Endothelial cell of hepatic sinusoid (primary cell): ENCODE results near the gene ITGB5.
"Not testable (repeated sequence)": the region's sequence is repeated elsewhere in the genome, so short reads cannot be mapped to it uniquely, and the experiment has no call there.

Experiments
- in situ Hi-C: cut with HindIII; loops from 2 replicates; pipeline ENCODE4 v1.10.0; 2017; ENCODE audit warnings: low sequenced_read_pairs

ITGB5 gene

DNA sequence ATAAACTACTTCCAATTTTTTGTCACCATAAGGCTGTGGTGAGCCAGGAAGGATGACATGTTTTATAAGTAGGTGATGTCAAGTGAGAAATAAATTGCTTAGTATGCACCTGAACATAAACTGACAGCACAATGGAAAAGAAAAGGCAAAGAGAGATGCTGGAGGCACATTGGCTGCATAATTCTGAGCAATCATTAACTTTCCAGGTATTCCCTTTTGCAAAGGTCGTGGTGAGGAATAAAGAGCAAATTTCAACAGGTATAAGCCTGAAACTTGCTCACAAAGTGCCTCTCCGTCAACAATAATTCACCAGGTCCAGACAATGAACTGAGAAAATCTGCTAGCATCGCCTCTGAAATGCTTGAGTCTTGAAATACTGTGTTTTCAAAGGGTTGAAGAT is 48.2 kb downstream of the ITGB5 start:
- in situ Hi-C loops: no loop called here

DNA sequence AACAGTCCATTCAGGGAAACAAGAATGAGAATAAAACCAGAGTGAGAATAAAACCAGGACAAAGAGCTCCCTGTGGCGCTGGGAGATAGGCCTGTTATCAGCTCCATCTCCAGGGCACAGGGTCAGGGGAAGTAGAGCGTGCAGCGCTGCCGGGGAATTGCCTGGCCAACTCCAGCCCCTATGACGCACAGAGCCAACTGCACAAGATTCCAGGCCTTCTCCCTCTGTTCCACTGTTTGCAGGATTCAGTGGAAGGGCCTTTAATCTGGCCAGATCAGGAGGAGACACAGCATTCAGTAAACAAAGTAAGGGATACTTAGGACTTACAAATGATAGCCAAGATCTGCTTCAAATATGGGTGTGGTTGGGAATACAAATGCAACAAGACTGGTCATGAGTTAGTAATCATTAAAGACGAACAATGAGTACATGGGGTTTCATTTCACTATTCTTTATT is 49.4 kb downstream of the ITGB5 start:
- in situ Hi-C loops: no loop called here

GRCh38 chr3:124837065-124837464 is 50.1 kb downstream of the ITGB5 start:
- in situ Hi-C loops: no loop called here

DNA sequence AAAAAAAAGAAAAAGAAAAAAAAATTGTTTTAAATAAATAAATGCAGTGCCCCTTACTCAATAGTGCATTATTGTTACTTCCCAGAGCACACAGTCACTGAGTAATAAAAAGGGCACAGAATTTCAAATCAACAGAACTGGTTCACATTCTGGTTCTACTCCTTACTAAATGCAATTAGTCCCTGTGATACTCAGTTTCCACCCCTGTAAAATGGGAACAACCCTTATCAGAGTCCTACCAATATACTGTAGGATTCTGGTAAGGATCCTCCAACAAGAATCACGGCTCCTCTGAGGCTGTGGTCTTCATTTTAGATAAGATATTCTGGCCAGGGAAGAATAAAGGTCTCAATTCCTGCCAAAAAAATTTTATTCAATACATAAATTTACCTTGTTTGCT is 50.7 kb downstream of the ITGB5 start:
- in situ Hi-C loops: no loop called here

GRCh38 chr3:124834723-124835718 is 52.1 kb downstream of the ITGB5 start:
- in situ Hi-C loops: no loop called here

- in situ Hi-C loops: no loop called here
Measured at GRCh38 chr3:124833710-124834332, 53.3 kb downstream of the ITGB5 start.

DNA sequence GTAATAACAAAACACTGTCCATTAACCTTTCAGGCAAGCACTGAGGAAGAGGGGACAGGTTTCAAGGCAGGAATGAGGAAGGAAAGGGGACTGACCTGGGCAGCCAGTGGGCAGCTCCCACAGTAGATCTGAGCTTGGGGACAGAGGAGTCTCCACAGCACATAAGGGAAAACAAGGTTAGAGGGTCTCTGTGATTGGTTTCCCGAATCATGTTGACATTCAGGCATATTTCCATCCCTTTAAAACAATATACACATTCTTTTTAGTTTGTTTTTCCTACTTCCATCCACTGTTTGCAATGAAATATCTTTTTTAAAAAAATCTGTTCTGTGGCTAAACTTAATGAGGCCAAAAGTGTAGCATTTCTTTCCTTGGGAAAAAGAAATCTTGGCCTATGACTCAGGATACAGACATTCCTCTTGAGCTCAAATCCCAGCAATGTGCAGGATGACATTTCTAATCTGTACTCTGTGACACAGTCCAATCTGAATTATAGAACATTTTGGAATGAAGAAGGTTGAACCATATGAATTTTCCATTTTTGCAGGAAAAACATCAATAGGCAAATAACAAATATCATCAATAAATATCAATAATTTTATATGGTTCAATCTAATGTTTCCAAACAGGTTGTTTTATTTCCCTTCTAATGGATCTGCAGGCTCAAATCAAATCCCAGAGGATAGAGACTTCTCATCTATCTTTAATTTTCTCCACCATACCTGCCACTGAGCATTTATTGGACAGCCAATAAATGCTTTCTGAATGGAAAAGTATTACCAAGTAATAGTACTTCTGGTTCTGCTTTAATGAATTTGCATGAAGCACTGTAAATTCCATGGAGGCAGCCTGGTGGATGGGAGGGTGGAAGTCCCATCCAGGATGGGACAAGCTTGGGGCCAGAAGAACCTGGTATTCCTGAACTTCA is 54.1 kb downstream of the ITGB5 start:
- in situ Hi-C loops: no loop called here

GRCh38 chr3:124831628-124832199 is 55.5 kb downstream of the ITGB5 start:
- in situ Hi-C loops: no loop called here

- in situ Hi-C loops: no loop called here
Measured at GRCh38 chr3:124829819-124830554, 57.2 kb downstream of the ITGB5 start.

GRCh38 chr3:124829178-124829818 is 57.9 kb downstream of the ITGB5 start:
- in situ Hi-C loops: no loop called here

DNA sequence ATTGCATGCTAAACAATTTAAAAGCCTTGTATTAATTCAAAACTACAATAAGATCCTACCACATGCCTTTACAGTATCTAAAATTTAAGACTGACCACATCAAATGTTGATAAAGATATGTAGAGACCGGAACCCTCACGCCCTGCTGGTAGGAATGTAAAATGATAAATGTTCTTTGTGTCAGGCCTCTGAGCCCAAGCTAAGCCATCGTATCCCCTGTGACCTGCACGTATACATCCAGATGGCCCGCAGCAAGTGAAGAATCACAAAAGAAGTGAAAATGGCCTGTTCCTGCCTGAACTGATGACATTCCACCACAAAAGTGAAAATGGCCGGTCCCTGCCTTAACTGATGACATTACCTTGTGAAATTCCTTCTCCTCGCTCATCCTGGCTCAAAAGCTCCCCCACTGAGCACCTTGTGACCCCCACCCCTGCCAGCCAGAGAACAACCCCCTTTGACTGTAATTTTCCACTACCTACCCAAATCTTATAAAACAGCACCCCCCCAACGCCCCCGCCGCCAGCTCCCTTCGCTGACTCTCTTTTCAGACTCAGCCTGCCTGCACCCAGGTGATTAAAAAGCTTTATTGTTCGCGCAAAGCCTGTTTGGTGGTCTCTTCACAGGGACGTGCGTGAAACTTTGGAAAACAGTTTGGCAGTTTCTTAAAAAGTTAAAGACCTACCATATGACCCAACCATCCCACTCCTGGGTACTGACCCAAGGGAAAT is 59.5 kb downstream of the ITGB5 start:
- in situ Hi-C loops: not testable (repeated sequence)

- in situ Hi-C loops: no loop called here
Measured at GRCh38 chr3:124826703-124827102, 60.5 kb downstream of the ITGB5 start.

DNA sequence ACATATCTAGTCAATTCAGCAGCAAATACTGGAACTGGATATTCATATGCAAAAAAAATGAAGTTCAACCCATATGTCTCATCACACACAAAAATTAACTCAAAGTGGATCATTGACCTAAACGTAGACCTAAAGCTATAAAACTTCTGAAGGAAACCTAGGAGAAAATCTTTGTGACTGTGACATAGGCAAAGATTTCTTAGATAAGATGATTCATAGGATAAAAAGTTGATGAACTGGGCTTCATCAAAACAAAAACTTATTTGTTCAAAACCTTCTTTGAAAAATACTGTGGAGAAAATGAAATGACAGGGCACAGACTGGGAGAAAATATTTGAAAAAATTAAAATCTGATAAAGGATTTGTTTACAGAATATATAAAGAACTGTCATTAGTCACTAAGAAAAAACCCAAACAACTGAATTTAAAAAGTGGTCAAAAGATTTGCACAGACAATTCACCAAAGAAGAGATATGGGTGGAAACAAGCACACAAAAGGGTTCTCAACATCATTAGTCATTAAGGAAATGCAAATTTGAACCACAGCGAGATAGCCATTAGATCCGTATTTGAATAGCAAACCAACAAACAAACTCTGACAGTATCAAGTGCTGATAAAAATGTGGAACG is 62.8 kb downstream of the ITGB5 start:
- in situ Hi-C loops: no loop called here

GRCh38 chr3:124823648-124824047 is 63.5 kb downstream of the ITGB5 start:
- in situ Hi-C loops: no loop called here

- in situ Hi-C loops: no loop called here
Measured at GRCh38 chr3:124823206-124823605, 64.0 kb downstream of the ITGB5 start.

GRCh38 chr3:124821356-124821755 is 65.8 kb downstream of the ITGB5 start:
- in situ Hi-C loops: no loop called here

DNA sequence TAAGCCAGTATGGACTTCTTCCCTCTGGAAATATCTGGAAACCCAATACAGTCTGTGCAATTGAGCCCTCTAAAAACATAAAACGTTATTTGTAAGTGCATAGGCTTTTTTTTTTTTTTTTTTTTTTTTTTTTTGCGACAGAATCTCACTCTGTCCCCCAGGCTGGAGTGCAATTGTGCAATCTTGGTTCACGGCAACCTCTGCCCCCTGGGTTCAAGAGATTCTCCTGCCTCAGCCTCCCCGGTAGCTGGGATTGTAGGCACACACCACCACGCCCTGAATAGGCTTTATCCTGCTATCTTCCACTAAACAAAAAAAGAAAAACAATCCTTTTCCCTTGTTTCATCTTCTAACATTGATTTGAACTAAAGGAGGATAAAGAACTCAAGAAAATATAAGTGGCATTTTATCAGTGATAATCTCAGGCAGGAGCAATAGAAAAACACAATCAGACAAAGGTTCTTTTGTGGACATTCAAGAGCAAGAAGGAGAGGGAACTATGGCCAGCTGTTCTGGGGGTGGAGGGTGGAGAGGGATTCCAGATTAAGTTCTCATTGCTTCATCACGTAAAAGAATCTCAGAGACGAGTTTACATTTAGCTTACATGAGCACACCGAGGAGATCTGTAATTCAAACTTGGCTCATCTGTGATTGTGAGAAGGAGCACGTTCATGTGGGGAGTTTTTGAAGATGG is 68.6 kb downstream of the ITGB5 start:
- in situ Hi-C loops: no loop called here

- in situ Hi-C loops: no loop called here
Measured at GRCh38 chr3:124817079-124817478, 70.1 kb downstream of the ITGB5 start.
